Inflammatory macrophage (primary cell): ENCODE measurements around the gene MAP7D2.
A peak's percentile ranks its signal among the peaks of the same experiment; 100 is the strongest.
"Not testable (repeated sequence)": the region's sequence is repeated elsewhere in the genome, so short reads cannot be mapped to it uniquely, and the experiment has no call there.

Experiments used
- DNase-seq, 2 donors: peaks; one replicate each; pipeline ENCODE4 v3.0.0-alpha.2; 2020 to 2022
- total RNA-seq, 18 experiments: gene quantifications; one replicate each; lab custom pipeline; 2026; ENCODE audit warnings: mixed read lengths in 6 of 18, inconsistent platforms in 2 of 18; lab: John Stamatoyannopoulos, UW

Gene MAP7D2
- total RNA-seq = 0 to 0.12 (median 0.06) reads per million in 18 experiments

- DNase-seq = no peak
These were observed at the start of gene MAP7D2 for GRCh38 chrX:20116577-20117240. Gene MAP7D2, minus strand, starts transcription at chrX:20116907. Its CDS starts 28 bp downstream, at chrX:20116879.

DNA sequence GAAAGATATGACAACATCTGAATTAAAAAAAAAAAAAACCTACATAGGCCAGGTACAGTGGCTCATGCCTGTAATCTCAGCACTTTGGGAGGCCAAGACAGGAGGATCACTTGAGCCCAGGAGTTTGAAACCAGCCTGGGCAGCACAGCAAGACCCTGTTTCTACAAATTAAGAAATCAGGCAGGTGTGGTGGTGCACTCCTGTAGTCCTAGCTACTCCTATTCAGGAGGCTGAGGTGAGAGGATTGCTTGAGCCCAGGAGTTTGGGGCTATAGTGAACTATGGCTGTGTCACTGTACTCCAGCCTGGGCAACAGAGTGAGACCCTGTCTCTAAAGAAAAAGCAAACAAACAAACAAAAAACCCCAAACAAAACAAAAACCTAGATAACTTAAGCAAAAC lies 45.8 kb upstream of the MAP7D2 start:
- DNase-seq = not testable (repeated sequence)

DNA sequence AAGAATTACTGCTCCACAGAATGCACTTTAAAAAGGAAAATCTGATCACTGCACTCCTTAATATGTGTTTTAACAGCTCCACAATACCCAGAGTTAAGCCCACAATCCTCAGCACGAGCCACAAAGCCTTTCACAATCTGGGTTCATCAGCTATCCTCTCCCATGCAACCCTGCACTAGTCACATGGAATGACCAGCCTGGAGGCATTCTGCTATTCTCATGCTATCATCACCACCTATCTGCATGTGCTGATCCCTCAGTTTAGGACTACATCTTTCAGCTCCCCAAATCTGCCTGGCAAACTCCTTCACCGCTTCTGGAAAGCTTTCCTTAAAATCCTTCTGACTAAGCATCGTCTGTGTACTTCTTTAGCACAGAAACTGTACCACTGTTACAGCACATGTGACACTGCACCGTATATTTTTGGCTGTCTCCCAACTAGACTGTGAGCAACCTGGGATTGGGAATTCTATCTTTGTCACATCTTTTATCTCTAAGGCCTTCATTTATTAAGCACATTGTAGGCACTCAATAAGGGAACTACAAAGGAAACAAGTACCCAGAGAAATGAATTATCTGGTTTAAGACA lies 43.2 kb upstream of the MAP7D2 start:
- no peak for DNase-seq

DNA sequence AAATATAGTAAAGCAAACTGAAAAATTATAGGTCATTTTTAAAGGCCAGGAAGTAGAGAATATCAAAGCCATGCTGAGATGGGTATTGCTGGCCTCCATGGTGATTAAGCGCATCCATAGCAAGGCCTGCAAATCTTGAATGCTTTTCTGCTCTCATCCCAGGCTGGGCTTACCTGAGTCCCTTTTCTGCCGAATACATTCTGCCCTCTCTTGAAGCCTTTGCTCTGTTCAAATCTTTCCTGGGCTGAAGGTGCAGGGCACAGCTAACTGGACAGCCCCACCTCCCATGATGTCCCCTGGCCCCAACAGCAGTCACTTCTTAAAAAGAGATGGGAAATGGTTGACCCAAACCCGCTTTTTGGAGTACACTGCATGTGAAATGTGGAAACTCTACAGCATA lies 35.0 kb upstream of the MAP7D2 start:
- DNase-seq = no peak

DNA sequence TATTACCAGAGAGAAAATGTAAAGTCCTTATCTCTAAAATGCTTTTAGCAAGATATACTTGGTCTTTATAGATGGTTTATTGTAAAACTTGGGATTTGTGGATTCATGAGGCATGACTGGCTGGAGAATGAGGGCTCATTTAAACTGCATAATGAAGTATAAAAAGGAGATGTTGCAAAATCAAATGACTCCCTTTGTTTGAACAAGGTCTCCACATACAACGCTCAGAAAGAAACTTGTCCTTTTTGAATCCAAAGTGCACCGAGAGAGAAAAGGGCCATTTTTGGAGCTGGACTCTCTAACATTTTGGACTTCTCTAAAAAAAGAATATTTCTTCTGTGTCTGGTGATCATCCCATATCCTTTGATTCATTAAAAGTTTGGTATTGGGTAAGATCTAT lies 32.6 kb upstream of the MAP7D2 start:
- no peak for DNase-seq

- peak; percentile 1 to 34 for DNase-seq
These were observed 30.9 kb upstream of the MAP7D2 start for GRCh38 chrX:20147561-20147960.

DNA sequence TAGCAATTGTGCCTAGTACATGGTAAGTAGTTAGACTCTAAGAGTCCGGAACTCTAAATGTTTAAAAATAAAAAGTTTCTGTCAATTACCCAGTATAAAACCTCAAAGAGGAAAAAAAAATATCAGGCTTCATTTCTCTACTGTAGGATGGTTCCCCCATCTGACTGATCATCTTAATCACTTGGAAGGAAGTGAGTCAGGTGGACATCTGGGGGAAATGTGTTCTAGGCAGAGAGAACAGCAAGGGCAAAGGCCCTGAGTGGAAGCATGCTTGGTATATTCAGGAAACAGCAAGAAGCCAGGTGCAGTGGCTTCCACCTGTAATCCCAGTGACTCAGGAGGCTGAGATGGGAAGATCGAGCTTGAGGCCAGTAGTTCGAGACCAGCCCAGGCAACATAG lies 27.8 kb upstream of the MAP7D2 start:
- peak in 1 of 2 donors; percentile 11 for DNase-seq

- DNase-seq = no peak
These were observed 26.9 kb upstream of the MAP7D2 start for GRCh38 chrX:20143561-20143960.

- DNase-seq = no peak
These were observed 26.4 kb upstream of the MAP7D2 start for GRCh38 chrX:20143111-20143510.

DNA sequence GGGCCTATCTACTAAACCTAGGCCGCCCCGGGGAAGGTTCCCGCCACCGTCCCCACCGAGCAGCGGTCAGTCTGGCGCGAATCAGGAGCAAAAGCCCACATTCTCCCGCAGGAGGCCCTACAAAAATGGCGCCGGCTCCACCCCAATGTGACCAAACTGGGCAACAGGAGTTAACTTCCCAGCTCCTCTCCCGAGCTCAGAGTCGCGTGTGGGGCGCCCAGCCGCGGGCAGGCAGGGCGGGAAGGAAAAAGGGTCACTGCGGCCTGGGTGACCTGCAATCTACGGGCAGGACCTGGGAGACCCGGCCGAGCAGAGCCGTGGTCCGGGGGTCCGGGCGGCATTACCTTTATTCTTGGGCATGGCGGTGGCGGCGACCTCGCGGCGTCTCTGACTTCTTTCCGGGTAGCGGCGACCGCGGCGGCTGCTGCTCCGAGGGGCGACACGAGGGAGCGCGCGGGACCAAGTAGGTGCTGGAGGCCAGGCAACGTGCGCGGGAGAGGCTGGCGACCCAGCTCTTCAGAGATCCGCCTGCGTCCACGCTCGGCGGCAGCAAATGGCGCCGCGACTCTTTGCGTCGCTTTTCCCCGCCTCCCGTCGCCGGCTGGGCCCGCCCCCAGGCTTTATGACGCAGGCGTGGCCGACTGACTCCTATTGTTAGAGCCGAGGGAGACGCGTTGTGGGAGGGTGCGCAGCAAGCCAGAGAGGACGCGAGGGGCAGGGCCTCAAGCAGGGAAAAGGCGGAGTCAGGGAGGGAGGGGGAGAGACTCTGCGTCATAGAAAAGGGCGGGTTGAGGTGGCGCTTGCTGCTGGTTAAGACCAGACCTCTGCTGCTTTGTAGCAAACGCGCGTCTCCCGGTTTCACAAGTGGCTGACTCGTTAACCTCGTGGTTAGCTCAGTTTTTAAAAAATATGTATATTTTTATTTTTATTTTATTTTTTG lies 24.8 kb upstream of the MAP7D2 start, which contains the start of gene EIF1AX:
Gene EIF1AX (minus strand): TSS at position 558 of the 940 bp plus-strand sequence. CDS start 198 bp downstream, at position 360.
- DNase-seq = peak; percentile 96 to 97

- peak in 1 of 2 donors; percentile 4 for DNase-seq
These were observed 23.7 kb upstream of the MAP7D2 start for GRCh38 chrX:20140420-20140819.

- DNase-seq = no peak
These were observed 23.3 kb upstream of the MAP7D2 start for GRCh38 chrX:20139966-20140365.

GRCh38 chrX:20135944-20136343 lies 19.2 kb upstream of the MAP7D2 start:
- DNase-seq = no peak

DNA sequence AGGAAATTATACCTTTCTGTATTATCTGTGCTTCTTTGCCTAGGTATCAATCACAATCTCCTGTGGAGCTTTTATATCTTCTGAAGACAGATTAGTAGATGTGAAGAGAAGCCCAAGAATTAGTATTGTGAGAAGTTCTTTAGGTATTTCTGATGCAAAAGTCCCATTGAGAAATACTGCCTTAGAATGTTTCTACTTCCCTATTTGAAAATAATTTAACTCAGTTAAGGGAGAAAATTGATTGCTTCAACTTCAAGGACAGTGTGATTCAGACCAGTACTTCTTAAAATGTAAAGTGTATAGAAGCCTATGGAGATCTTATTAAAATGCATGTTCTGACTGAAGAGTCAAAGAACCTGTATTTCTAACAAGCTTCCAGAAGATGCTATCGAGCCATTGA lies 16.0 kb upstream of the MAP7D2 start:
- DNase-seq = peak; percentile 22 to 76

GRCh38 chrX:20130357-20130756 lies 13.7 kb upstream of the MAP7D2 start:
- no peak for DNase-seq

GRCh38 chrX:20129547-20129946 lies 12.8 kb upstream of the MAP7D2 start:
- DNase-seq = no peak

GRCh38 chrX:20128670-20129069 lies 12.0 kb upstream of the MAP7D2 start:
- no peak for DNase-seq

DNA sequence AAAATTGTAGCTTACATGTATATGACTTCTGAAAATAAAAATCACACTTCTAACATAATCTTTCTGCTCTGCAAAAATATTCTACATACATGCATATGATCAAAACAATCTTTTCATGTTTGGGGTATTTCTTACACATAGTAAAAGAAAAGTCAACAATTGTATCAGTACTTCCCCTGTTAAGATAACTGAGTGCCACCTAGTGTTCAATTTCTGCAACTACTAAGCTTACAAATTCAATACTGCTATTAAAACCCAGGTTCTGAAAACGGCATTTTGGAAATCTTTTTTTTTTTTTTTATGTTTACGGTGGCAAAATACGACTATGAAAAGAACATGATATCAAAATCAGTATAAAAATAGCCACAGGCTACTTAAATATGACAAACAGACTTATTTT lies 10.7 kb upstream of the MAP7D2 start:
- DNase-seq = not testable (repeated sequence)

GRCh38 chrX:20126833-20127232 lies 10.1 kb upstream of the MAP7D2 start:
- not testable (repeated sequence) for DNase-seq

DNA sequence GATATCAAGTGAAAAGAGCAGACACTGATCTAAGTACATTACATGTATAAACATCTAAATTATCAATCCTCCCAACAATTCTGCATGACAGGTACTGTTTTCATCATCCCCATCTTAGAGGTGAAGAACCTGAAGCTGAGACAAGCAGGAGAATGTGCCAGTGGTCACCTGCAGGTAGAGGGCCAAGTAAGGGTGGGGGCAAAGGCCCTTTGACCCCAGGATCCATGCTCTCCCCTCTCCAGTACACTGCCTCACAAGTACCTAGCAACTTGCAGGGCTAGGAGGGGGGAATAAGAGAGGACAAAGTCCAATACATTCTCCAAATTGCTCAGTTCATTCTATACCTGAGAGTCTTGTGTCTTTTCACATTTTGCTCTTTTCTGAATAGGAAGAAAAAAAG lies 8.3 kb upstream of the MAP7D2 start:
- DNase-seq = no peak

DNA sequence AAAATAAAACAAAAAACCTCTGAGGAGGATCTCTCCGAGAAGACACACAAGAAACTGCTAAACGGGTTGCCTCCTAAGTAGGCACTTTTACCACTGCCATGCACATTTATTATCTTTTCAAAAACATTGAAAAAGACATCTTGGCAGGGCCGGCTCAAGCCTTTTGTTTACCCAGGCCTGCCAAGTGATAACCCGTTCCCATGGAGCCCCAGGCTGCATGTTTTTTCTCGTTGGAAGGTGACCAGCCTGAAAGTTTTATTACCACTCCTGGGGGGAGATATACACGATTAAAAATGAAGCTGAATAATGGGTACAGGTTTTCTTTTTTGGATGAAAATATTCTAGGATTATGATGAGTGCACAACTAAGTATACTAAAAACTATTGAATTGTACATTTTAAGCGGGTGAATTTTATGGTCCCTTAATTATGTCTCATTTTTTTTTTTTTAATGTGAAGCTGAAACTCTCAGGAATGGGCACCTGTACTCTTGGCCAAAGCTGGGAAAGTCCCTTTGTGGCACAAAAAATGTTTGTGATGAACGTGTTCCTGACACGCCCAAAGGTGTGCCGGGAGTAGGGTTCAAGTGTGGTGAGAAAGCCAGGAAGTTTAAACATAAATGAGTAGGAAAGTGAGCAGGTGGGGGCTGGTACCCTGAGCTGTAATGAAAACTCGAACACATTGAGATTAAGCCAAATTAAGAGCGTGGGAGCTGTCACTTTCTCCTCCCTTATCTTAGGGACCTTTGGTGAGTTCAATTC lies 1.5 kb upstream of the MAP7D2 start:
- DNase-seq = no peak

DNA sequence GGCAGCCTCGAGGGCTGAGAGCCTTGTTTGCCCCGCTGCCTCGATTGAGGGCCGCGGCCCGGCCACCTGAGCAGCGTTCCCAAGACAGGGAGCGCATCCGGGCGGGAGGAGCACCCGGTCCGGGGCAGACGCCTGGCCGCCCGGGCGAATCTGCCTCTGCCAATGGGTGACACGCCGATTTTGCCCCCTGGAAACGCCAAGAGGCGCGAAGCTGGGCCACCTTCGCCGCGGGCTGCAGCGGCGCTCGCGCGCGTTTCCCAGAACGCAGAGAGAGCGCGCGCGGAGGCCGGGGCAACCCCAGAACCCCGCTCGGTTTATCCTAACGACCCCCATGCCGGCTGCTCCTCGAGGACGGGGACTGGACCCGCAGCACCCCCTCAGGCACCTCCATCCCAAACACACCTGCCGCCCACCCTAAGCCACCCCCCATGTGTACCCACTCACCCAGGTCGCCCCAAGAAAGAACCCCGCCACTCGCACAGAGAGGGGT lies 575 bp downstream of the MAP7D2 start:
- no peak for DNase-seq
